ENCODE data around the gene ARHGAP42.

DNA sequence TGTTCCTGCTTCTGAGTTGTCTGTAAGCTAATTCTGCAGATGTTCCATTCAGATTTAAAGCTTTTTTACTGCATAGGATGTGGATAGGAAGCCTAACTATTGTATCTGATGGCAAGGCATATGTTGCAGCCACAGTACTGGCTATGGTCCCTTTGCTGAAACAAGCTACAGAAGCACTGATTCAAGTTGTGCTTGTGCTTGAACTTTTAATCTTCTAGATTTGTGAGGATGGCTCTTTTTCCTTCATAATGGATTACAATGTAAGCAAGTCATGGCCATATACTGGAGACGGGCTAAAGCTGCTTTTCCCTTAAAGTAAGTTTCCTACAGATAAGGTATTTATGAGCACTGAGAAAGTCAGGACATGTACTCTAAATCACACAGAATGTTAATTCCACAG lies 303.8 kb downstream of the ARHGAP42 start:
- TF ChIP-seq, protein P1, sequence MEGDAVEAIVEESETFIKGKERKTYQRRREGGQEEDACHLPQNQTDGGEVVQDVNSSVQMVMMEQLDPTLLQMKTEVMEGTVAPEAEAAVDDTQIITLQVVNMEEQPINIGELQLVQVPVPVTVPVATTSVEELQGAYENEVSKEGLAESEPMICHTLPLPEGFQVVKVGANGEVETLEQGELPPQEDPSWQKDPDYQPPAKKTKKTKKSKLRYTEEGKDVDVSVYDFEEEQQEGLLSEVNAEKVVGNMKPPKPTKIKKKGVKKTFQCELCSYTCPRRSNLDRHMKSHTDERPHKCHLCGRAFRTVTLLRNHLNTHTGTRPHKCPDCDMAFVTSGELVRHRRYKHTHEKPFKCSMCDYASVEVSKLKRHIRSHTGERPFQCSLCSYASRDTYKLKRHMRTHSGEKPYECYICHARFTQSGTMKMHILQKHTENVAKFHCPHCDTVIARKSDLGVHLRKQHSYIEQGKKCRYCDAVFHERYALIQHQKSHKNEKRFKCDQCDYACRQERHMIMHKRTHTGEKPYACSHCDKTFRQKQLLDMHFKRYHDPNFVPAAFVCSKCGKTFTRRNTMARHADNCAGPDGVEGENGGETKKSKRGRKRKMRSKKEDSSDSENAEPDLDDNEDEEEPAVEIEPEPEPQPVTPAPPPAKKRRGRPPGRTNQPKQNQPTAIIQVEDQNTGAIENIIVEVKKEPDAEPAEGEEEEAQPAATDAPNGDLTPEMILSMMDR (IDR thresholded peaks at IDR 0.05), result no peak
- no peak for TF ChIP-seq POLR2A (IDR thresholded peaks at IDR 0.05)

Data from adrenal gland (tissue), 5 donors.